Measurements from ENCODE around the gene RRAD.

RRAD gene

DNA sequence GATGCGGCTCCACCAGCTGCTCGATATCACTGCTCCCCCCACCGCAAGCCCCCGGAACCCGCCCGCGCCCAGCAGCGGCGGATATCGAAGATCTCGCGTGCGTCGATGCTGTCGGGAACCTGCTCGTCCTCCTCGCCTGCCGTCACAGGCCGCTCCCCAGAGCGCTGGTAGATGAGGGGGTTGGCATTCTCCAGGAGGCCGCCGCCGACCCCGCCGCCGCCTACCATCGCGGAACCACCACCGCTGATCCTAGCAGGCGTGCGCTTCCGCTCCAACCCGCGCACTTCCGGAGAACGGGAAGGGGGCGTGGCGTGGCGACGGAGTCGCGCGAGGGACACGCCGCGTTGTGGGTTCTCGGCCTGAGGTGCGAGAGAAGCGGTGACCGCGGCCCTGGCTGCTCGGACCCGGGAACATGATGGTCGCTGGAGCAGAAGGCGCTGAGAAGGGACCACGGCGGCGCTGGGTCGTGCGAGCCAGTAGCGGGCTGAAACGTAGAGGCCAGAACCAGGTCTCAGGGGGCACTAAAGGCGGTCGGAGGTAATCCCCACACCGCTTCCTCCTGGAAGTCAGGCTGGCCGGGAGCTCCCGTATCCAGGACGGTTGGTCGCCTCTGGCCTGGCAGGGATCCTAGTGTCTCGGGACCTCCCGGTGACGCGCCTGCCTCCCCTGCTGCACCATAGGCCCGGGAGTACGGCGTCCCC, 9.0 kb upstream of the RRAD start, which contains the start of gene CIAO2B:
CIAO2B (minus strand) TSS at position 265 of the 701 bp plus-strand sequence; CDS start at position 227, 38 bp downstream.
- H3K4me1 ChIP-seq (ENCODE audit: control insufficient read depth, low read length), result peaks cover 22% of the 10 kb centered on the region
- peak within 1 kb of the TSS; percentile 38 for H3K27ac ChIP-seq (ENCODE audit: low read depth, low read length)
- TF ChIP-seq, protein P1, sequence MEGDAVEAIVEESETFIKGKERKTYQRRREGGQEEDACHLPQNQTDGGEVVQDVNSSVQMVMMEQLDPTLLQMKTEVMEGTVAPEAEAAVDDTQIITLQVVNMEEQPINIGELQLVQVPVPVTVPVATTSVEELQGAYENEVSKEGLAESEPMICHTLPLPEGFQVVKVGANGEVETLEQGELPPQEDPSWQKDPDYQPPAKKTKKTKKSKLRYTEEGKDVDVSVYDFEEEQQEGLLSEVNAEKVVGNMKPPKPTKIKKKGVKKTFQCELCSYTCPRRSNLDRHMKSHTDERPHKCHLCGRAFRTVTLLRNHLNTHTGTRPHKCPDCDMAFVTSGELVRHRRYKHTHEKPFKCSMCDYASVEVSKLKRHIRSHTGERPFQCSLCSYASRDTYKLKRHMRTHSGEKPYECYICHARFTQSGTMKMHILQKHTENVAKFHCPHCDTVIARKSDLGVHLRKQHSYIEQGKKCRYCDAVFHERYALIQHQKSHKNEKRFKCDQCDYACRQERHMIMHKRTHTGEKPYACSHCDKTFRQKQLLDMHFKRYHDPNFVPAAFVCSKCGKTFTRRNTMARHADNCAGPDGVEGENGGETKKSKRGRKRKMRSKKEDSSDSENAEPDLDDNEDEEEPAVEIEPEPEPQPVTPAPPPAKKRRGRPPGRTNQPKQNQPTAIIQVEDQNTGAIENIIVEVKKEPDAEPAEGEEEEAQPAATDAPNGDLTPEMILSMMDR (IDR thresholded peaks at IDR 0.05; ENCODE audit: low read depth, low read length, poor library complexity, severe bottlenecking), result no peak
- no peak for TF ChIP-seq EZH2phosphoT487 (IDR thresholded peaks at IDR 0.05; ENCODE audit: borderline replicate concordance, low read length)
- peaks cover 22% of the 10 kb centered on the region for H3K36me3 ChIP-seq (ENCODE audit: control insufficient read depth, low read length)
- peak within 1 kb of the TSS; percentile 84 for H3K4me3 ChIP-seq (ENCODE audit: low read length)
- peaks cover 40% of the 10 kb centered on the region for H3K79me2 ChIP-seq (ENCODE audit: control insufficient read depth, low read length)
- peaks cover 5% of the 10 kb centered on the region; the same call in 1 of the 2 replicates for H4K20me1 ChIP-seq (ENCODE audit: control insufficient read depth, insufficient read depth, low read depth, low read length)
- peak within 1 kb of the TSS; percentile 94 for H3K4me2 ChIP-seq (ENCODE audit: low read length)
- H3F3A ChIP-seq (ENCODE audit: control insufficient read depth, insufficient read depth), result 0 out of 2 replicates have a peak, but pooled peaks cover 3% of the 10 kb centered on the region
- no peaks in the 10 kb centered on the region for H3K9me3 ChIP-seq (ENCODE audit: control insufficient read depth, insufficient read depth, low read length)
- no peaks in the 10 kb centered on the region for H3K9me2 ChIP-seq (replicated peaks; ENCODE audit: control insufficient read depth, low read length)
- no peaks in the 10 kb centered on the region for H3K27me3 ChIP-seq (ENCODE audit: control insufficient read depth, low read length)

- Histone ChIP-seq H3K4me3 (ENCODE audit: low read length) (peak overlapping the region; percentile 84), H3K79me2 (ENCODE audit: control insufficient read depth, low read length) (peaks cover 40% of the 10 kb centered on the region), H3K9me2 (replicated peaks; ENCODE audit: control insufficient read depth, low read length) (no peaks in the 10 kb centered on the region), H3K4me2 (ENCODE audit: low read length) (peak overlapping the region; percentile 94), H3K27me3 (ENCODE audit: control insufficient read depth, low read length) (no peaks in the 10 kb centered on the region), H3F3A (ENCODE audit: control insufficient read depth, insufficient read depth) (0 out of 2 replicates have a peak, but pooled peaks cover 3% of the 10 kb centered on the region), H3K36me3 (ENCODE audit: control insufficient read depth, low read length) (peaks cover 20% of the 10 kb centered on the region), H3K27ac (ENCODE audit: low read depth, low read length) (peak overlapping the region; percentile 38), H3K9me3 (ENCODE audit: control insufficient read depth, insufficient read depth, low read length) (no peaks in the 10 kb centered on the region), H3K4me1 (ENCODE audit: control insufficient read depth, low read length) (peaks cover 22% of the 10 kb centered on the region), H4K20me1 (ENCODE audit: control insufficient read depth, insufficient read depth, low read depth, low read length) (peaks cover 5% of the 10 kb centered on the region; the same call in 1 of the 2 replicates)
- TF ChIP-seq EZH2phosphoT487 (IDR thresholded peaks at IDR 0.05; ENCODE audit: borderline replicate concordance, low read length), result no peak
- TF ChIP-seq, protein P1 (IDR thresholded peaks at IDR 0.05; ENCODE audit: low read depth, low read length, poor library complexity, severe bottlenecking), result no peak
Measured at GRCh38 chr16:66933776-66934137, 8.4 kb upstream of the RRAD start.

- Histone ChIP-seq H3K36me3 (ENCODE audit: control insufficient read depth, low read length) (peaks cover 14% of the 10 kb centered on the region), H3K4me1 (ENCODE audit: control insufficient read depth, low read length) (peaks cover 22% of the 10 kb centered on the region)
Measured at GRCh38 chr16:66932076-66932475, 6.7 kb upstream of the RRAD start.

More at GRCh38 chr16:66932076-66932475, 6.7 kb upstream of the RRAD start:
- TF ChIP-seq EZH2phosphoT487 (IDR thresholded peaks at IDR 0.05; ENCODE audit: borderline replicate concordance, low read length), result no peak
- TF ChIP-seq, protein P1 (IDR thresholded peaks at IDR 0.05; ENCODE audit: low read depth, low read length, poor library complexity, severe bottlenecking), result no peak
- Histone ChIP-seq H4K20me1 (ENCODE audit: control insufficient read depth, insufficient read depth, low read depth, low read length) (peaks cover 5% of the 10 kb centered on the region; the same call in 1 of the 2 replicates), H3K9me2 (replicated peaks; ENCODE audit: control insufficient read depth, low read length) (no peaks in the 10 kb centered on the region), H3K27me3 (ENCODE audit: control insufficient read depth, low read length) (no peaks in the 10 kb centered on the region), H3K79me2 (ENCODE audit: control insufficient read depth, low read length) (peaks cover 40% of the 10 kb centered on the region), H3F3A (ENCODE audit: control insufficient read depth, insufficient read depth) (0 out of 2 replicates have a peak, but pooled peaks cover 3% of the 10 kb centered on the region), H3K4me3 (ENCODE audit: low read length) (no peak overlapping the region), H3K4me2 (ENCODE audit: low read length) (no peak overlapping the region), H3K9me3 (ENCODE audit: control insufficient read depth, insufficient read depth, low read length) (no peaks in the 10 kb centered on the region), H3K27ac (ENCODE audit: low read depth, low read length) (no peak overlapping the region)

Measured in DOHH2 (cell line).